Heart right ventricle (tissue), 16 donors: ENCODE measurements around the gene UBAP2L. TPM values are rescaled to one million over a fixed set of nuclear protein-coding genes. Genes with fewer than 3 reads are reported as not detected.
"Not testable (repeated sequence)": the region's sequence is repeated elsewhere in the genome, so short reads cannot be mapped to it uniquely, and the experiment has no call there.

ENCODE experiments used
- ATAC-seq, 8 donors: fragments of 200-7000 bp; cut with Tn5 transposase; one replicate each; pipeline ENCODE4 v1.9.1; 2020; ENCODE audit warnings: mild to moderate bottlenecking in 8 of 8, moderate library complexity in 8 of 8, moderate number of reproducible peaks in 1 of 8
- DNase-seq, 2 donors: peaks; one replicate each; pipeline ENCODE4 v3.0.0-alpha.2; 2020
- H3K27ac ChIP-seq, 10 donors: fragments of 200-600 bp; sonication (generic) in 2 of 10; one replicate each; pipeline versions ENCODE4 v1.5.0 to v1.8.0; 2020 to 2022; ENCODE audit warnings: mild to moderate bottlenecking in 3 of 10
- H3K27me3 ChIP-seq, 7 donors: fragments of 200-600 bp; one replicate each; pipeline ENCODE4 v1.8.0; 2021 to 2022; ENCODE audit warnings: mild to moderate bottlenecking in 2 of 7
- H3K36me3 ChIP-seq, 9 donors: fragments of 200-600 bp; sonication (generic) in 1 of 9; one replicate each; pipeline versions ENCODE4 v1.5.0 to v1.8.0; 2020 to 2022; ENCODE audit warnings: mild to moderate bottlenecking in 2 of 9
- H3K4me1 ChIP-seq, 9 donors: fragments of 200-600 bp; sonication (generic) in 1 of 9; one replicate each; pipeline versions ENCODE4 v1.5.0 to v1.8.0; 2020 to 2022; ENCODE audit warnings: mild to moderate bottlenecking in 4 of 9
- H3K4me3 ChIP-seq, 10 donors: fragments of 200-600 bp; sonication (generic) in 2 of 10; one replicate each; pipeline versions ENCODE4 v1.5.0 to v1.8.0; 2020 to 2022; ENCODE audit warnings: mild to moderate bottlenecking in 7 of 10, moderate library complexity in 2 of 10
- H3K9me3 ChIP-seq, 11 donors: fragments of 200-600 bp in 10 of 11; sonication (generic) in 2 of 11; one replicate each; pipeline versions ENCODE4 v1.5.0 to v1.8.0; 2013 to 2022; ENCODE audit warnings: mild to moderate bottlenecking in 2 of 11, control low read depth in 1 of 11, moderate library complexity in 1 of 11
- WGBS, 2 donors: extraction: QIAGEN DNeasy Blood & Tissue Kit; methylation state at CpG; one replicate each; pipeline ENCODE4 v1.1.7; 2013; ENCODE audit warnings: inconsistent platforms in 1 of 2; 5-methylcytosine and 5-hydroxymethylcytosine counted together
- intact Hi-C, 10 donors: fragments of 100-400 bp; cut with DNase I; formaldehyde crosslinking; loops; one replicate each; pipeline versions ENCODE4 v1.11.1 to v1.14.2; 2022
- microRNA-seq, 2 donors: library from miRNA; unstranded; fragments of <30 nt; microRNA quantifications; one replicate each; pipeline ENCODE4 v1.2.0, GENCODE V29; 2021
- polyA plus RNA-seq, 2 donors: library from polyadenylated mRNA; stranded (reverse); fragments of 200-250 nt; gene quantifications; one replicate each; pipeline ENCODE4 v1.2.3, GENCODE V29; 2013
- total RNA-seq, 10 donors: library from RNA; stranded (reverse); fragmentation: NEBNext Ultra II Directional in 3 of 10; extraction: Animal tissue kit (Norgen Biotek cat#: 25700) in 3 of 10; gene quantifications; one replicate each; pipeline versions ENCODE4 v1.2.1 to v1.2.4, GENCODE V29; 2021 to 2023
- TF ChIP-seq, protein P1 (sequence below), 9 donors: fragments of 200-600 bp; sonication (generic) in 2 of 9; IDR thresholded peaks; one replicate each; pipeline versions ENCODE4 v1.5.0 to v1.8.0; 2021 to 2022; ENCODE audit warnings: antibody characterized with exemption in 9 of 9, mild to moderate bottlenecking in 5 of 9, moderate library complexity in 1 of 9
- donor health status: Arrhythmogenic right ventricular cardiomyopathy.
- donor health status: ischemic (EF 13 %, LVEDD 7.1; RV severe dilation, severe dysfunction).
- donor health status: healthy with polysubstance abuse.
- donor health status: DM: no; HTN: yes; CAD: no.
- donor health status: DM: no; HTN: no; CAD: no.
- donor health status: ischemic (EF 25% LVEDD 6.9; RV normal size, moderate dysfunction).
- donor health status: ischemic (EF 25% LVEDD 5.7; RV mildly dilated, moderate dysfunction).
- donor health status: healthy.
- donor health status: DM: yes; HTN: yes; CAD: no.
- donor health status: Ischemic cardiomyopathy.
- donor health status: ischemic (EF 35%, LVEDD 5.7; RV mildly dilated, moderate dysfunction).
- donor health status: nonischemic (EF 11% LVEDD 7.7; RV severe dilation, severe dysfunction).
- donor health status: DM: yes; HTN: yes; CAD: no.
- donor health status: PGD.
- donor health status: ischemic (EF 29% LVEDD 5.4; RV normal size, mild dysfunction).
- donor health status: nonischemic (EF 23%, LVEDD 6.1; RV moderate dilation, normal function).

UBAP2L gene
- total and polyA plus RNA-seq, 12 donors, result 55.2 to 135 (median 107) TPM

DNA sequence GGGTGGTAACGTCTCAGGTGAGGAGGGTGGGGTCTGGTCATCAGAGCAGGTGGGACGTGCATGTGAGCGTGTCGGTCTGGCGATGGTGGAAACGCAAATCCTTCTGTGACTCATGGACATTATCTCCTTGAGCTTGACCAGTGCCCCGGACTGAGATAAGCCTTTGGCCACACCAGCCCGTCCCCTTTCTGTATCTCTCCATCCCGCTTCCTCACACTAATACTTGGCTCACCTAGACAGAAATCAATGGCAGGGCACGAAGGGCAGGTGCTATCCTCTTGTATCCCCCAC lies 92.3 kb downstream of the UBAP2L start:
- Histone ChIP-seq H3K4me3 (no peak overlapping the region), H3K36me3 (no peaks in the 10 kb centered on the region), H3K27ac (no peak overlapping the region), H3K27me3 (no peaks in the 10 kb centered on the region), H3K4me1 (no peaks in the 10 kb centered on the region), H3K9me3 (peaks cover 0 to 15% (median 0%) of the 10 kb centered on the region in 11 donors)
- 54 to 57% methylated on average over 10 of the region's 10 CpGs for WGBS, 2 donors
- intact Hi-C loops, result no loop called here
- no peak for ATAC-seq
- no peak for DNase-seq
- TF ChIP-seq, protein P1, sequence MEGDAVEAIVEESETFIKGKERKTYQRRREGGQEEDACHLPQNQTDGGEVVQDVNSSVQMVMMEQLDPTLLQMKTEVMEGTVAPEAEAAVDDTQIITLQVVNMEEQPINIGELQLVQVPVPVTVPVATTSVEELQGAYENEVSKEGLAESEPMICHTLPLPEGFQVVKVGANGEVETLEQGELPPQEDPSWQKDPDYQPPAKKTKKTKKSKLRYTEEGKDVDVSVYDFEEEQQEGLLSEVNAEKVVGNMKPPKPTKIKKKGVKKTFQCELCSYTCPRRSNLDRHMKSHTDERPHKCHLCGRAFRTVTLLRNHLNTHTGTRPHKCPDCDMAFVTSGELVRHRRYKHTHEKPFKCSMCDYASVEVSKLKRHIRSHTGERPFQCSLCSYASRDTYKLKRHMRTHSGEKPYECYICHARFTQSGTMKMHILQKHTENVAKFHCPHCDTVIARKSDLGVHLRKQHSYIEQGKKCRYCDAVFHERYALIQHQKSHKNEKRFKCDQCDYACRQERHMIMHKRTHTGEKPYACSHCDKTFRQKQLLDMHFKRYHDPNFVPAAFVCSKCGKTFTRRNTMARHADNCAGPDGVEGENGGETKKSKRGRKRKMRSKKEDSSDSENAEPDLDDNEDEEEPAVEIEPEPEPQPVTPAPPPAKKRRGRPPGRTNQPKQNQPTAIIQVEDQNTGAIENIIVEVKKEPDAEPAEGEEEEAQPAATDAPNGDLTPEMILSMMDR (IDR thresholded peaks at IDR 0.05), result no peak

DNA sequence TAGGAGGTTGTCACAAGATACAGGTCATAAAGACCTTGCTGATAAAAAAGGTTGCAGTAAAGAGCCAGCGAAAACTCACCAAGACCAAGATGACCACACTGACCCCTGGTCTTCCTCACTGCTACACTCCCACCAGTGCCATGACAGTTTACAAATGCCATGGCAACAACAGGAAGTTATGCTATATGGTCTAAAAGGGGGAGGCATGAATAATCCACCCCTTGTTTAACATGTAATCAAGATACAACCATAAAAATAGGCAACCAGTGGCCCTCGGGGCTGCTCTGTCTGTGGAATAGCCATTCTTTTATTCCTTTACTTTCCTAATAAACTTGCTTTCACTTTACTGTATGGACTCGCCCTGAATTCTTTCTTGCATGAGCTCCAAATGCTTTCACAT lies 93.5 kb downstream of the UBAP2L start:
- H3K4me3 ChIP-seq, H3K36me3 ChIP-seq, ATAC-seq, DNase-seq, H3K27ac ChIP-seq, intact Hi-C loops, H3K27me3 ChIP-seq, H3K4me1 ChIP-seq: not testable (repeated sequence)
- peaks cover 0 to 15% (median 0%) of the 10 kb centered on the region in 11 donors for H3K9me3 ChIP-seq
- WGBS, 2 donors, result 75 to 76% methylated on average over 3 of the region's 3 CpGs

DNA sequence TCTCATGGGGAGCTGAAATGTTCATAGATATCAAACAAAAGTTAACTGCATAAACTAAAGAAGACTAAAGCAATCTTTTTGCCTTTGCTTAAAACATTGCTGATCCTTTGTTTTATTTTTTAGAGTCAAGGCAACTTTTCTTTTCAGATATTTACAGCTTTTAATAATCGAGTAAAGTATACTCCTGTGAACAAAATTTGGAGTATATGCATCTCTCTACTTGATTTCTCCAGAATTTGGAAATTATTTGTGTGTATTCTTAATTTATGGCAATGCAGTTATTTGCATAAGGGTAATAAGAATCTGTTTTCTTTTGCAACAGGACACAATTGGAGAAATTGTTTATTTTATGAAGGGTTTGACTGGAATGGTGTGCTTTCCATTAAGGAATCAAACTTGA lies 95.9 kb downstream of the UBAP2L start:
- Histone ChIP-seq H3K36me3 (no peaks in the 10 kb centered on the region), H3K4me3 (no peak overlapping the region), H3K4me1 (peaks cover 0 to 10% (median 7%) of the 10 kb centered on the region in 9 donors), H3K27ac (no peak overlapping the region), H3K27me3 (no peaks in the 10 kb centered on the region), H3K9me3 (peaks cover 0 to 15% (median 0%) of the 10 kb centered on the region in 11 donors)
- WGBS, 2 donors, result 47 to 90% methylated on average over 1 of the region's 1 CpG
- DNase-seq, result no peak
- TF ChIP-seq, protein P1 (IDR thresholded peaks at IDR 0.05), result no peak
- no peak for ATAC-seq
- intact Hi-C loops, result no loop called here

DNA sequence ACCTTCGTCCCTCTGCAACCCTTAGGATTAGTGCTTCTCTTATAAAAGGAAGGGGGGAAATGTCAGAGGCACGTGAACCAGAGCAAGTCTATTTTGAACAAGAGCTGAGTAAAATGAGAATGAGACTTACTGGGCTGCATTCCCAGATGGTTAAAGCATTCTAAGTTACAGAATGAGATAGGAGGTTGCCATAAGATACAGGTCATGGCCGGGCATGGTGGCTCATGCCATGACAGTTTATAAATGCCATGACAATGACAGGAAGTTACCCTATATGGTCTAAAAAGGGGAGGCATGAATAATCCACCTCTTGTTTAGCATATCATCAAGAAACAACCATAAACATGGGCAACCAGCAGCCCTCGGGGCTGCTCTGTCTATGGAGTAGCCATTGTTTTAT lies 97.6 kb downstream of the UBAP2L start:
- no peak for ATAC-seq
- no peak for DNase-seq
- no peaks in the 10 kb centered on the region for H3K36me3 ChIP-seq
- no peak overlapping the region for H3K27ac ChIP-seq
- 63 to 68% methylated on average over 4 of the region's 4 CpGs for WGBS, 2 donors
- peaks cover 0 to 10% (median 7%) of the 10 kb centered on the region in 9 donors for H3K4me1 ChIP-seq
- no peak overlapping the region for H3K4me3 ChIP-seq
- peaks cover 0 to 15% (median 0%) of the 10 kb centered on the region in 11 donors for H3K9me3 ChIP-seq
- H3K27me3 ChIP-seq, result no peaks in the 10 kb centered on the region
- intact Hi-C loops, result no loop called here
- TF ChIP-seq, protein P1 (IDR thresholded peaks at IDR 0.05), result no peak

Small RNAs within 50 kb of the gene (microRNA-seq; reads per million reads assigned to microRNA genes)
- 3.6 reads per million in 2 donors for gene MIR190B

Other genes with a start within 250 kb of the UBAP2L start
- gene JTB, start 243.3 kb upstream of the UBAP2L start, total RNA-seq, result 10 to 100 TPM; 49.4 to 94.7 (median 56.8) TPM
- 100 to 1,000 TPM in 1 of 2 donors, 10 to 100 TPM in 1; 80.9 to 225 TPM for gene JTB, start 243.3 kb upstream of the UBAP2L start, polyA plus RNA-seq
- gene RAB13, start 234.6 kb upstream of the UBAP2L start, total RNA-seq, result 10 to 100 TPM; 42.9 to 98.7 (median 54.2) TPM
- gene RAB13, start 234.6 kb upstream of the UBAP2L start, polyA plus RNA-seq, result 100 to 1,000 TPM in 1 of 2 donors, 10 to 100 TPM in 1; 89.9 to 114 TPM
- 1,000 to 10,000 TPM in 1 of 10 donors, 100 to 1,000 TPM in 9; 586 to 1,105 (median 715) TPM for gene RPS27, start 230.2 kb upstream of the UBAP2L start, total RNA-seq
- 1,000 to 10,000 TPM; 2,780 to 8,165 TPM for gene RPS27, start 230.2 kb upstream of the UBAP2L start, polyA plus RNA-seq
- under 1 TPM in 4 of 10 donors, not detected in 6; 0.07 to 0.45 (median 0.18) TPM for gene NUP210L, start 65.9 kb upstream of the UBAP2L start, total RNA-seq
- gene NUP210L, start 65.9 kb upstream of the UBAP2L start, polyA plus RNA-seq, result under 1 TPM; 0.01 to 0.07 TPM
- gene TPM3, start 28.9 kb upstream of the UBAP2L start, total RNA-seq, result 100 to 1,000 TPM in 7 of 10 donors, 10 to 100 TPM in 3; 75.2 to 345 (median 129) TPM
- 10 to 100 TPM; 85.9 to 97.6 TPM for gene TPM3, start 28.9 kb upstream of the UBAP2L start, polyA plus RNA-seq
- 1 to 10 TPM in 2 of 10 donors, under 1 TPM in 1, not detected in 7; 0.76 to 1.1 (median 1.1) TPM for gene CFAP141, start 14.6 kb upstream of the UBAP2L start, total RNA-seq
- under 1 TPM in 1 of 2 donors, not detected in 1; 0.22 TPM for gene CFAP141, start 14.6 kb upstream of the UBAP2L start, polyA plus RNA-seq
- gene HAX1, start 51.7 kb downstream of the UBAP2L start, total RNA-seq, result 100 to 1,000 TPM; 162 to 196 (median 171) TPM
- gene HAX1, start 51.7 kb downstream of the UBAP2L start, polyA plus RNA-seq, result 100 to 1,000 TPM; 171 to 313 TPM
- gene AQP10, start 100.1 kb downstream of the UBAP2L start, total RNA-seq, result 1 to 10 TPM in 1 of 10 donors, under 1 TPM in 6, not detected in 3; 0.12 to 1.5 (median 0.48) TPM
- under 1 TPM in 1 of 2 donors, not detected in 1; 0.35 TPM for gene AQP10, start 100.1 kb downstream of the UBAP2L start, polyA plus RNA-seq
- gene ATP8B2, start 104.6 kb downstream of the UBAP2L start, total RNA-seq, result 10 to 100 TPM; 10.3 to 17.3 (median 13.3) TPM
- gene ATP8B2, start 104.6 kb downstream of the UBAP2L start, polyA plus RNA-seq, result 10 to 100 TPM in 1 of 2 donors, 1 to 10 TPM in 1; 8.0 to 16.8 TPM
- gene IL6R, start 184.4 kb downstream of the UBAP2L start, total RNA-seq, result 10 to 100 TPM in 5 of 10 donors, 1 to 10 TPM in 5; 6.1 to 16.2 (median 10.0) TPM
- 1 to 10 TPM; 2.9 to 6.2 TPM for gene IL6R, start 184.4 kb downstream of the UBAP2L start, polyA plus RNA-seq